Endometrium (tissue), 2 donors: ENCODE data around the gene FOXE3.

Source experiments
- FAIRE-seq: peaks from 2 replicates; lab custom pipeline; 2012; peaks lifted over from hg19 to GRCh38; lab: Jason Lieb, UNC
- donor health status: control.
- donor health status: control.

FOXE3 gene

DNA sequence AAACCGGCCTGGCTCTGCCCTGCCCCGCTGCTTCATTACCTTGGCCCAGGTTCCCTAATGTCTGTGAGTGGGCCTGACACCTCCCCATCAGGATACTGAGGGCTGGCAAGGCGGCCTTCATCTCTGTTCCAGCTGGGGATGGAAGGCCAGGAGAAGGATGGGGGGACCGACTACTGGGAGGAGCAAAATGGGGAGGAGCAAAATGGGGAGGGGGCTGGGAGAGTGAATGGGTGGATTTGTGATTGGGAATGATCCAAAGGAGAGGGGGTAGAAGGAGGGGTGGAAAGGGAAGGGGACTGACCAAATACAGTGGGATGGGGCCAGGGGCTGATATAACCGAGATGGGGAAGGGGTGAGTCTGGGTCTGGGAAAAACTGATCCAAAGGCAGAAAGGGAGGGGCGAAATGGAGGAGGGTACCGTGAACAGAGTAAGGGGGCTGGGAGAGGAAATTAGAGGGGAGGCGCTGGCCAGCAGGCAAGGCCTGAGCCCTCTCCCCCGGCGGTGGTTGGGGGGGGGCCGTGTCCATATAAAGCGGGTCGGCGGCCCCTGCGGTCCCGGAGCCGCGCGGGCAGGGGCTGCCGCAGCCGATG, at the start of gene FOXE3:
TSS of gene FOXE3 (plus strand) at position 558 of the 591 bp plus-strand sequence. CDS start at position 589, 31 bp downstream.
- FAIRE-seq: no peak

- no peak for FAIRE-seq
Observed at GRCh38 chr1:47367651-47368050, 48.4 kb upstream of the FOXE3 start.

DNA sequence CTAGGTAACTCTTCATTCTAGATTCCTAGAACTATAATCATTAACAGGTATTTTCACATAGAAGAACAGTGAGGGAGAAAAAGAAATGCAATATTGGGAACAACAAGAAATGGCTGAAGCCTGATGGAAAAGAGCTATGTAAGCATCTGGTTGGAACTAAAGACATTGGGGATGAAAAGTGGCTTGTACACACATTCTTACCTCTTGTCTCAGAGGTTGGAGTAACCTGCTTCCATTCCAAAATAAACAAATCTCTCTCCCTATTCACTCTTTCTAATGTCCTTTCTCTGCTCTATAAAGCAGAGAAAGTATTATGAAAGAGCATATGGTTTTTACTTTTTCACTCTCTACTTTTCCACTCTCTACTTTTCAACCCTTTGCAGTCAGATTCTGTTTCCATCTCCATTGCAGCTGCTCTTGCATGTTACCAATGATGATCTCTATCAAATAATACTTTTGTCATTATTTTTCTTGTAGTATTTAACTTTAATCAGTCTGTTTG, 45.0 kb upstream of the FOXE3 start:
- FAIRE-seq: no peak

DNA sequence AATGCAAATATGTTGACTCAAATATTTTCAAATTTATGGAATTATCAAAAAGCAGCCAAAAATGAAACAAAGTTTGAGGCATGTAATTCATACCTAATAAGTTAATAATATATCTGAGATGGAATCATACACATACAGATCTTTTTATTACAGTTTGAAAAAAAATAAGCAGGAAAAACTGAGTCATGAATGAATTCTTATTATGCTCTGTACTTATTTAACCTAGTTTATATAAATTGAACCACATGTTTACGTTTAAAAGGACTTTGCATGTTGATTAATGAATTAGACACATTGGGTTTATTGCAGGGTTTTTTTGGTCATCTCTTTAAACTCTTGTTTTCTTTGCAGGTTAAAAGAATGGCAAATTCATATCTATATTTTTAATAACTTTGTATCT, 41.6 kb upstream of the FOXE3 start:
- no peak for FAIRE-seq

- FAIRE-seq: no peak
Observed at GRCh38 chr1:47378147-47378546, 37.9 kb upstream of the FOXE3 start.

GRCh38 chr1:47380699-47381098, 35.4 kb upstream of the FOXE3 start:
- FAIRE-seq: no peak

GRCh38 chr1:47382399-47382983, 33.6 kb upstream of the FOXE3 start:
- FAIRE-seq: no peak

GRCh38 chr1:47384083-47384482, 32.0 kb upstream of the FOXE3 start:
- FAIRE-seq: no peak

- no peak for FAIRE-seq
Observed at GRCh38 chr1:47385020-47385419, 31.1 kb upstream of the FOXE3 start.

GRCh38 chr1:47386268-47386667, 29.8 kb upstream of the FOXE3 start:
- FAIRE-seq: no peak

- FAIRE-seq: no peak
Observed at GRCh38 chr1:47388030-47388890, 27.8 kb upstream of the FOXE3 start.

DNA sequence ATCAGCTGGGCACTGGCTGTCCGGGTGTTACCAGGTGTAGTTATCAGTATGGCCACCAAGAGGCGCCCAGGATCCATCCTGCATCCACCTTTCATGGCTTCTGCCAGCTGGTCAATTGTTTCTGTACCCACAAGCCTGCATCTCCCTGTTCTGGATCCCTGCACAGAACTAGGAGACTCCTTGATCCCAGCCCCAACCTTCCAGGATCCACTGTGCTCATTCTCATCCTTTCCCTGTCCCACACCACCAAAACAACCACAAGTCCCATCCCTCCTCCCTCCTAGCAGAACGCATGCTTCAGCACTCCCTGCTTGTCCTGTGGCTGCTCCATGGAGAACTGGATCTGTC, 27.2 kb upstream of the FOXE3 start:
- FAIRE-seq: no peak

- FAIRE-seq: no peak
Observed at GRCh38 chr1:47389731-47390130, 26.4 kb upstream of the FOXE3 start.

GRCh38 chr1:47390843-47391242, 25.2 kb upstream of the FOXE3 start:
- no peak for FAIRE-seq

GRCh38 chr1:47393141-47393540, 22.9 kb upstream of the FOXE3 start:
- FAIRE-seq: no peak

GRCh38 chr1:47395433-47395832, 20.7 kb upstream of the FOXE3 start:
- FAIRE-seq: no peak

DNA sequence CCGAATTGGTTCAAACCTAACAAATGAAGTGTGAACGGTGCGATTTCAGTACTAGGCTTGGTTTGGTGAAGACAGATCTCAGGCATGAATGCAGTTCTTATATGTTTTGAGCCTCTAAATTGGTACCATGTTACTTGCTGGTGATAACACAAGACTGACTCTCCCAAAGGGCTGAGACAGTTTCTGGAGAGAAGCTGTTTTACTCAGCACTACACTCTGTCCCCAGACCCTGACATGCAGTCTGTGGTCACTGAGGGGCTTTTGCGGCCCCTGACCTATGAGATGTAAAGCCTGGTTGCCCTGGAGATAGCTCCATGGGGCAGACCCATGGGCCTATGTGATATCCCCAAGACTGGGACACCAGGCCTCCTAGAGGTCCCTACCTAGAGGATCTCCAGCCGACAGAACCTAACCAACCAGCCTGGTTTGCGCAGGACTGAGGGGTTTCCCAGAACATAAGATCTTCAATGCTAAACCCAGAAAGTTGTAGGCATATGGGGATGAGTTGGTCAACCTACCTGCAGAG, 19.4 kb upstream of the FOXE3 start:
- FAIRE-seq: no peak

DNA sequence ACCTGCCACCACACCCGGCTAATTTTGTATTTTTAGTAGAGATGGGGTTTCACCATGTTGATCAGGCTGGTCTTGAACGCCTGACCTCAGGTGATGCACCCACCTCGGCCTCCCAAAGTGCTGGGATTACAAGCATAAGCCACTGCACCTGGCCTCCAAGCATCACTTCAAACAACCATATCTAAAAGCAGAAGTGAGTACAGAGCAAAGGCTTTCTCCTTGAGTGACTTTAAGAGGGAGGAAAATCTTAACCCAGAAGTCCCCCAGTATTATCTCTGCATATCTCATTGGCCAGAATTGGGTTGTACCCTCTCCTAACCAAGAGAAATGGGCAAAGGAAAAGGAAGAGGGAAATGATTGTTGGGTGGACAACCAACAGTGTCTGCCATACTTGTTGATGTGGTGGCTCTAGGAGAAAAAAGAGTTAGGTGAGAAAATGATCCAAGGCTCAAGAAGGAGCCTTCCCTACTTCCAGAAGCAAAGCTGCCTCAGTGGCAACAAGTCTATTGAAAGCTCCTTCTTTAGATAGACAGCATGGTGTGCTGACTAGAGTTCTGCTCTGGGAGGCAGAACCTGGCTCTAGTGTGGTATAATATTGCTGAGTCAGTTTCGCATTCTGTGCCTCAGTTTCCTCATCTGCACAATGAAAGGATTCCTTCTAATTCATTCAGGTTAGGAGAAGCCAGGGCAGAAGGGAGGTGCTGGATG, 16.8 kb upstream of the FOXE3 start:
- FAIRE-seq: no peak

GRCh38 chr1:47399846-47400155, 16.3 kb upstream of the FOXE3 start:
- no peak for FAIRE-seq

- no peak for FAIRE-seq
Observed at GRCh38 chr1:47401761-47402160, 14.3 kb upstream of the FOXE3 start.

GRCh38 chr1:47402591-47402990, 13.5 kb upstream of the FOXE3 start:
- FAIRE-seq: no peak

- FAIRE-seq: no peak
Observed at GRCh38 chr1:47403321-47403910, 12.7 kb upstream of the FOXE3 start.
